GM23338 (cell line): ENCODE data around the gene ERI2. TPM values are rescaled to one million over a fixed set of nuclear protein-coding genes. Genes with fewer than 3 reads are reported as not detected.

ENCODE experiments used
- ATAC-seq: fragments of 200-7000 bp; cut with Tn5 transposase; 3 replicates; pipeline ENCODE4 v1.9.1; 2020
- DNase-seq: peaks from one replicate; pipeline ENCODE4 v3.0.0-alpha.2; 2015; ENCODE audit warnings: low spot score
- H2AFZ ChIP-seq: fragments of 200-600 bp; sonication (generic); 2 replicates; pipeline ENCODE4 v1.8.0; 2016; ENCODE audit warnings: antibody characterized with exemption, mild to moderate bottlenecking, moderate library complexity
- H3F3A ChIP-seq: fragments of 200-600 bp; sonication (generic); replicated peaks from 2 replicates; pipeline ENCODE4 v1.8.0; 2017; ENCODE audit warnings: antibody characterized with exemption, mixed run types, low read depth
- H3K27ac ChIP-seq: fragments of 200-600 bp; sonication (generic); 2 replicates; pipeline ENCODE4 v1.6.1; 2016; ENCODE audit warnings: low read depth
- H3K27me3 ChIP-seq: fragments of 200-600 bp; sonication (generic); 2 replicates; pipeline ENCODE4 v1.8.0; 2016; ENCODE audit warnings: mild to moderate bottlenecking, mixed run types, moderate library complexity; ENCODE audit not compliant: insufficient read depth
- H3K36me3 ChIP-seq: fragments of 200-600 bp; sonication (generic); 2 replicates; pipeline ENCODE4 v1.8.0; 2016; ENCODE audit warnings: mild to moderate bottlenecking; ENCODE audit not compliant: insufficient read depth
- H3K4me1 ChIP-seq: fragments of 200-600 bp; sonication (generic); 2 replicates; pipeline ENCODE4 v1.8.0; 2016; ENCODE audit warnings: mild to moderate bottlenecking, moderate library complexity; ENCODE audit not compliant: insufficient read depth
- H3K4me2 ChIP-seq: fragments of 200-600 bp; sonication (generic); 2 replicates; pipeline ENCODE4 v1.7.1; 2017; ENCODE audit warnings: mixed run types
- H3K4me3 ChIP-seq: fragments of 200-600 bp; sonication (generic); 2 replicates; pipeline ENCODE4 v1.6.1; 2016; ENCODE audit warnings: mixed run types
- H3K79me2 ChIP-seq: fragments of 200-600 bp; sonication (generic); replicated peaks from 2 replicates; pipeline ENCODE4 v1.8.0; 2017; ENCODE audit warnings: mild to moderate bottlenecking; ENCODE audit not compliant: insufficient read depth
- H3K9me2 ChIP-seq: fragments of 200-600 bp; sonication (generic); 2 replicates; pipeline ENCODE4 v1.8.0; 2017; ENCODE audit not compliant: insufficient read depth
- H4K20me1 ChIP-seq: fragments of 200-600 bp; sonication (generic); replicated peaks from 2 replicates; pipeline ENCODE4 v1.8.0; 2017; ENCODE audit warnings: mild to moderate bottlenecking; ENCODE audit not compliant: insufficient read depth
- H3K27ac Mint-ChIP-seq: 2 replicates; pipeline ENCODE4 v1.8.0; 2020; ENCODE audit warnings: inconsistent platforms, mild to moderate bottlenecking, moderate library complexity, mixed read lengths
- H3K27me3 Mint-ChIP-seq: 3 replicates; pipeline ENCODE4 v1.8.0; 2022; ENCODE audit warnings: low read depth, mild to moderate bottlenecking, moderate library complexity, mixed read lengths, inconsistent platforms; ENCODE audit not compliant: insufficient read depth, poor library complexity
- H3K36me3 Mint-ChIP-seq: 3 replicates; pipeline ENCODE4 v1.8.0; 2021; ENCODE audit warnings: low read depth, mild to moderate bottlenecking, inconsistent platforms, moderate library complexity, mixed read lengths
- H3K4me1 Mint-ChIP-seq: 3 replicates; pipeline ENCODE4 v1.8.0; 2020; ENCODE audit warnings: mild to moderate bottlenecking, inconsistent platforms, mixed read lengths
- H3K4me3 Mint-ChIP-seq: 3 replicates; pipeline ENCODE4 v1.8.0; 2021; ENCODE audit warnings: moderate library complexity, mild to moderate bottlenecking, inconsistent platforms, mixed read lengths
- H3K9me3 Mint-ChIP-seq: 3 replicates; pipeline ENCODE4 v1.8.0; 2020; ENCODE audit warnings: moderate library complexity, mild to moderate bottlenecking, inconsistent platforms, mixed read lengths
- CREB1 ChIP-seq: fragments of 250-450 bp; sonication (Bioruptor Pico); IDR thresholded peaks from 2 replicates; pipeline ENCODE4 v1.5.0; 2020; ENCODE audit warnings: low read depth, mild to moderate bottlenecking, moderate library complexity
- EZH2 ChIP-seq: fragments of 200-600 bp; sonication (generic); IDR thresholded peaks from one replicate; pipeline ENCODE4 v1.8.0; 2017; ENCODE audit warnings: antibody characterized with exemption, mild to moderate bottlenecking, low read depth; ENCODE audit not compliant: unreplicated experiment
- EZH2phosphoT487 ChIP-seq: fragments of 200-600 bp; sonication (generic); IDR thresholded peaks from one replicate; pipeline ENCODE4 v1.8.1; 2018; ENCODE audit warnings: antibody characterized with exemption; ENCODE audit not compliant: unreplicated experiment
- JUNB ChIP-seq: IDR thresholded peaks from one replicate; pipeline ENCODE4 v1.6.1; 2016; ENCODE audit warnings: antibody characterized with exemption; ENCODE audit not compliant: unreplicated experiment
- STAT1 ChIP-seq: IDR thresholded peaks from one replicate; pipeline ENCODE4 v1.6.1; 2016; ENCODE audit warnings: antibody characterized with exemption; ENCODE audit not compliant: unreplicated experiment
- ZNF114 ChIP-seq: fragments of 250-450 bp; sonication (Bioruptor Pico); IDR thresholded peaks from 2 replicates; pipeline ENCODE4 v1.5.0; 2020; ENCODE audit warnings: mild to moderate bottlenecking, moderate library complexity
- polyA plus RNA-seq: library from polyadenylated mRNA; unstranded; fragments of >200 nt; fragmentation: Nextera tagmentation; extraction: Ambion mirVana; gene quantifications from 2 replicates; pipeline ENCODE4 v1.2.1, GENCODE V29; 2016
- total RNA-seq: library from RNA; depleted of rRNA; stranded (reverse); fragments of >200 nt; shearing (Covaris generic); gene quantifications from 2 replicates; pipeline ENCODE4 v1.2.3, GENCODE V29; 2014
- TF ChIP-seq, protein P1 (sequence below), 2 experiments: fragments of 200-600 bp in 1 of 2; sonication (generic) in 1 of 2; conservative IDR thresholded peaks; 2 replicates each; pipeline versions ENCODE4 v1.5.1 to v1.6.1; 2016 to 2017; ENCODE audit warnings: antibody characterized with exemption in 2 of 2, low read depth in 2 of 2, mild to moderate bottlenecking in 2 of 2, moderate library complexity in 1 of 2
- TF ChIP-seq, protein P2 (sequence below): IDR thresholded peaks from one replicate; pipeline ENCODE4 v1.6.1; 2018; ENCODE audit warnings: antibody characterized with exemption; ENCODE audit not compliant: unreplicated experiment
- TF ChIP-seq, protein P3 (sequence below): fragments of 250-450 bp; sonication (Bioruptor Pico); IDR thresholded peaks from 2 replicates; pipeline ENCODE4 v1.5.0; 2020; ENCODE audit warnings: mild to moderate bottlenecking, moderate library complexity

ERI2 gene
- total and polyA plus RNA-seq, 2 experiments from 2014 or later: 7.2 to 19.5 TPM

GRCh38 chr16:20849589-20850390 lies 43.5 kb upstream of the ERI2 start:
- TF ChIP-seq EZH2phosphoT487: no peak
- TF ChIP-seq, protein P1, sequence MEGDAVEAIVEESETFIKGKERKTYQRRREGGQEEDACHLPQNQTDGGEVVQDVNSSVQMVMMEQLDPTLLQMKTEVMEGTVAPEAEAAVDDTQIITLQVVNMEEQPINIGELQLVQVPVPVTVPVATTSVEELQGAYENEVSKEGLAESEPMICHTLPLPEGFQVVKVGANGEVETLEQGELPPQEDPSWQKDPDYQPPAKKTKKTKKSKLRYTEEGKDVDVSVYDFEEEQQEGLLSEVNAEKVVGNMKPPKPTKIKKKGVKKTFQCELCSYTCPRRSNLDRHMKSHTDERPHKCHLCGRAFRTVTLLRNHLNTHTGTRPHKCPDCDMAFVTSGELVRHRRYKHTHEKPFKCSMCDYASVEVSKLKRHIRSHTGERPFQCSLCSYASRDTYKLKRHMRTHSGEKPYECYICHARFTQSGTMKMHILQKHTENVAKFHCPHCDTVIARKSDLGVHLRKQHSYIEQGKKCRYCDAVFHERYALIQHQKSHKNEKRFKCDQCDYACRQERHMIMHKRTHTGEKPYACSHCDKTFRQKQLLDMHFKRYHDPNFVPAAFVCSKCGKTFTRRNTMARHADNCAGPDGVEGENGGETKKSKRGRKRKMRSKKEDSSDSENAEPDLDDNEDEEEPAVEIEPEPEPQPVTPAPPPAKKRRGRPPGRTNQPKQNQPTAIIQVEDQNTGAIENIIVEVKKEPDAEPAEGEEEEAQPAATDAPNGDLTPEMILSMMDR (conservative IDR thresholded peaks at IDR 0.05; ENCODE audit: low read depth in 2 of 2): peak; percentile 95 to 99
- no peak for TF ChIP-seq STAT1
- no peak for TF ChIP-seq CREB1 (CRISPR knock-in tag)
- TF ChIP-seq, protein P2, sequence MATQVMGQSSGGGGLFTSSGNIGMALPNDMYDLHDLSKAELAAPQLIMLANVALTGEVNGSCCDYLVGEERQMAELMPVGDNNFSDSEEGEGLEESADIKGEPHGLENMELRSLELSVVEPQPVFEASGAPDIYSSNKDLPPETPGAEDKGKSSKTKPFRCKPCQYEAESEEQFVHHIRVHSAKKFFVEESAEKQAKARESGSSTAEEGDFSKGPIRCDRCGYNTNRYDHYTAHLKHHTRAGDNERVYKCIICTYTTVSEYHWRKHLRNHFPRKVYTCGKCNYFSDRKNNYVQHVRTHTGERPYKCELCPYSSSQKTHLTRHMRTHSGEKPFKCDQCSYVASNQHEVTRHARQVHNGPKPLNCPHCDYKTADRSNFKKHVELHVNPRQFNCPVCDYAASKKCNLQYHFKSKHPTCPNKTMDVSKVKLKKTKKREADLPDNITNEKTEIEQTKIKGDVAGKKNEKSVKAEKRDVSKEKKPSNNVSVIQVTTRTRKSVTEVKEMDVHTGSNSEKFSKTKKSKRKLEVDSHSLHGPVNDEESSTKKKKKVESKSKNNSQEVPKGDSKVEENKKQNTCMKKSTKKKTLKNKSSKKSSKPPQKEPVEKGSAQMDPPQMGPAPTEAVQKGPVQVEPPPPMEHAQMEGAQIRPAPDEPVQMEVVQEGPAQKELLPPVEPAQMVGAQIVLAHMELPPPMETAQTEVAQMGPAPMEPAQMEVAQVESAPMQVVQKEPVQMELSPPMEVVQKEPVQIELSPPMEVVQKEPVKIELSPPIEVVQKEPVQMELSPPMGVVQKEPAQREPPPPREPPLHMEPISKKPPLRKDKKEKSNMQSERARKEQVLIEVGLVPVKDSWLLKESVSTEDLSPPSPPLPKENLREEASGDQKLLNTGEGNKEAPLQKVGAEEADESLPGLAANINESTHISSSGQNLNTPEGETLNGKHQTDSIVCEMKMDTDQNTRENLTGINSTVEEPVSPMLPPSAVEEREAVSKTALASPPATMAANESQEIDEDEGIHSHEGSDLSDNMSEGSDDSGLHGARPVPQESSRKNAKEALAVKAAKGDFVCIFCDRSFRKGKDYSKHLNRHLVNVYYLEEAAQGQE: no peak
- TF ChIP-seq, protein P3, sequence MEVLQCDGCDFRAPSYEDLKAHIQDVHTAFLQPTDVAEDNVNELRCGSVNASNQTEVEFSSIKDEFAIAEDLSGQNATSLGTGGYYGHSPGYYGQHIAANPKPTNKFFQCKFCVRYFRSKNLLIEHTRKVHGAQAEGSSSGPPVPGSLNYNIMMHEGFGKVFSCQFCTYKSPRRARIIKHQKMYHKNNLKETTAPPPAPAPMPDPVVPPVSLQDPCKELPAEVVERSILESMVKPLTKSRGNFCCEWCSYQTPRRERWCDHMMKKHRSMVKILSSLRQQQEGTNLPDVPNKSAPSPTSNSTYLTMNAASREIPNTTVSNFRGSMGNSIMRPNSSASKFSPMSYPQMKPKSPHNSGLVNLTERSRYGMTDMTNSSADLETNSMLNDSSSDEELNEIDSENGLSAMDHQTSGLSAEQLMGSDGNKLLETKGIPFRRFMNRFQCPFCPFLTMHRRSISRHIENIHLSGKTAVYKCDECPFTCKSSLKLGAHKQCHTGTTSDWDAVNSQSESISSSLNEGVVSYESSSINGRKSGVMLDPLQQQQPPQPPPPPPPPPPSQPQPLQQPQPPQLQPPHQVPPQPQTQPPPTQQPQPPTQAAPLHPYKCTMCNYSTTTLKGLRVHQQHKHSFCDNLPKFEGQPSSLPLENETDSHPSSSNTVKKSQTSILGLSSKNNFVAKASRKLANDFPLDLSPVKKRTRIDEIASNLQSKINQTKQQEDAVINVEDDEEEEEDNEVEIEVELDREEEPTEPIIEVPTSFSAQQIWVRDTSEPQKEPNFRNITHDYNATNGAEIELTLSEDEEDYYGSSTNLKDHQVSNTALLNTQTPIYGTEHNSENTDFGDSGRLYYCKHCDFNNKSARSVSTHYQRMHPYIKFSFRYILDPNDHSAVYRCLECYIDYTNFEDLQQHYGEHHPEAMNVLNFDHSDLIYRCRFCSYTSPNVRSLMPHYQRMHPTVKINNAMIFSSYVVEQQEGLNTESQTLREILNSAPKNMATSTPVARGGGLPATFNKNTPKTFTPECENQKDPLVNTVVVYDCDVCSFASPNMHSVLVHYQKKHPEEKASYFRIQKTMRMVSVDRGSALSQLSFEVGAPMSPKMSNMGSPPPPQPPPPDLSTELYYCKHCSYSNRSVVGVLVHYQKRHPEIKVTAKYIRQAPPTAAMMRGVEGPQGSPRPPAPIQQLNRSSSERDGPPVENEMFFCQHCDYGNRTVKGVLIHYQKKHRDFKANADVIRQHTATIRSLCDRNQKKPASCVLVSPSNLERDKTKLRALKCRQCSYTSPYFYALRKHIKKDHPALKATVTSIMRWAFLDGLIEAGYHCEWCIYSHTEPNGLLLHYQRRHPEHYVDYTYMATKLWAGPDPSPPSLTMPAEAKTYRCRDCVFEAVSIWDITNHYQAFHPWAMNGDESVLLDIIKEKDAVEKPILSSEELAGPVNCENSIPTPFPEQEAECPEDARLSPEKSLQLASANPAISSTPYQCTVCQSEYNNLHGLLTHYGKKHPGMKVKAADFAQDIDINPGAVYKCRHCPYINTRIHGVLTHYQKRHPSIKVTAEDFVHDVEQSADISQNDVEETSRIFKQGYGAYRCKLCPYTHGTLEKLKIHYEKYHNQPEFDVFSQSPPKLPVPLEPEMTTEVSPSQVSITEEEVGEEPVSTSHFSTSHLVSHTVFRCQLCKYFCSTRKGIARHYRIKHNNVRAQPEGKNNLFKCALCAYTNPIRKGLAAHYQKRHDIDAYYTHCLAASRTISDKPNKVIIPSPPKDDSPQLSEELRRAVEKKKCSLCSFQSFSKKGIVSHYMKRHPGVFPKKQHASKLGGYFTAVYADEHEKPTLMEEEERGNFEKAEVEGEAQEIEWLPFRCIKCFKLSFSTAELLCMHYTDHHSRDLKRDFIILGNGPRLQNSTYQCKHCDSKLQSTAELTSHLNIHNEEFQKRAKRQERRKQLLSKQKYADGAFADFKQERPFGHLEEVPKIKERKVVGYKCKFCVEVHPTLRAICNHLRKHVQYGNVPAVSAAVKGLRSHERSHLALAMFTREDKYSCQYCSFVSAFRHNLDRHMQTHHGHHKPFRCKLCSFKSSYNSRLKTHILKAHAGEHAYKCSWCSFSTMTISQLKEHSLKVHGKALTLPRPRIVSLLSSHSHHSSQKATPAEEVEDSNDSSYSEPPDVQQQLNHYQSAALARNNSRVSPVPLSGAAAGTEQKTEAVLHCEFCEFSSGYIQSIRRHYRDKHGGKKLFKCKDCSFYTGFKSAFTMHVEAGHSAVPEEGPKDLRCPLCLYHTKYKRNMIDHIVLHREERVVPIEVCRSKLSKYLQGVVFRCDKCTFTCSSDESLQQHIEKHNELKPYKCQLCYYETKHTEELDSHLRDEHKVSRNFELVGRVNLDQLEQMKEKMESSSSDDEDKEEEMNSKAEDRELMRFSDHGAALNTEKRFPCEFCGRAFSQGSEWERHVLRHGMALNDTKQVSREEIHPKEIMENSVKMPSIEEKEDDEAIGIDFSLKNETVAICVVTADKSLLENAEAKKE (CRISPR knock-in tag): no peak
- no peak for TF ChIP-seq ZNF114 (CRISPR knock-in tag)
- no peak for TF ChIP-seq EZH2
- no peak for TF ChIP-seq JUNB
- Histone ChIP-seq H3K79me2 (0 out of 2 replicates have a peak, but pooled peaks cover 4% of the 10 kb centered on the region), H3K27ac (no peak overlapping the region), H3K4me1 (peaks cover 4% of the 10 kb centered on the region), H2AFZ (no peak overlapping the region), H3K36me3 (0 out of 2 replicates have a peak, but pooled peaks cover 5% of the 10 kb centered on the region), H3K27me3 (no peaks in the 10 kb centered on the region), H3K9me2 (no peaks in the 10 kb centered on the region), H3F3A (no peaks in the 10 kb centered on the region), H3K4me2 (no peak overlapping the region), H4K20me1 (no peaks in the 10 kb centered on the region), H3K4me3 (no peak overlapping the region)
- Mint-ChIP-seq H3K9me3 (no peaks in the 10 kb centered on the region), H3K4me1 (no peaks in the 10 kb centered on the region; the same call in 1 of the 3 replicates), H3K36me3 (peaks cover 5% of the 10 kb centered on the region; the same call in 2 of the 3 replicates), H3K27ac (no peak overlapping the region; the same call in 1 of the 2 replicates), H3K27me3 (peaks cover 2% of the 10 kb centered on the region), H3K4me3 (no peak overlapping the region)
- DNase-seq (peak; percentile 80), ATAC-seq (peak; percentile 71)
